GM18868 (cell line): ENCODE data around the gene IVD.
"Not testable (repeated sequence)": the region's sequence is repeated elsewhere in the genome, so short reads cannot be mapped to it uniquely, and the experiment has no call there.

ENCODE experiments used
- ATAC-seq: cut with Tn5 transposase; IDR thresholded peaks from one replicate; pipeline ENCODE4 v1.9.1; 2021; ENCODE audit warnings: mild to moderate bottlenecking, moderate library complexity; ENCODE audit not compliant: unreplicated experiment

IVD gene

GRCh38 chr15:40453941-40454340 is 48.3 kb downstream of the IVD start:
- ATAC-seq = not testable (repeated sequence)

GRCh38 chr15:40454904-40455391 is 49.4 kb downstream of the IVD start:
- no peak for ATAC-seq

- no peak for ATAC-seq
Measured at GRCh38 chr15:40456299-40456712, 50.7 kb downstream of the IVD start.

- no peak for ATAC-seq
Measured at GRCh38 chr15:40456738-40457137, 51.1 kb downstream of the IVD start.

GRCh38 chr15:40458495-40459371 is 53.1 kb downstream of the IVD start:
- ATAC-seq = no peak

- no peak for ATAC-seq
Measured at GRCh38 chr15:40459391-40460015, 53.9 kb downstream of the IVD start.

- ATAC-seq = no peak
Measured at GRCh38 chr15:40460404-40460803, 54.8 kb downstream of the IVD start.

GRCh38 chr15:40461958-40462357 is 56.4 kb downstream of the IVD start:
- ATAC-seq = no peak

GRCh38 chr15:40463279-40463678 is 57.7 kb downstream of the IVD start:
- ATAC-seq = no peak

GRCh38 chr15:40463886-40464545 is 58.4 kb downstream of the IVD start:
- no peak for ATAC-seq

GRCh38 chr15:40464595-40465185 is 59.1 kb downstream of the IVD start:
- peak; percentile 50 for ATAC-seq

- ATAC-seq = no peak
Measured at GRCh38 chr15:40465939-40466338, 60.3 kb downstream of the IVD start.

GRCh38 chr15:40466426-40467260 is 61.0 kb downstream of the IVD start:
- ATAC-seq = no peak

- no peak for ATAC-seq
Measured at GRCh38 chr15:40467261-40467615, 61.6 kb downstream of the IVD start.

GRCh38 chr15:40468898-40469331 is 63.3 kb downstream of the IVD start:
- no peak for ATAC-seq

- no peak for ATAC-seq
Measured at GRCh38 chr15:40469776-40470390, 64.3 kb downstream of the IVD start.

GRCh38 chr15:40470423-40471104 is 65.0 kb downstream of the IVD start, which contains the start of gene CHST14:
Gene CHST14 (plus strand): TSS chr15:40470984. CDS start chr15:40471214, 230 bp downstream.
- peak; percentile 75 for ATAC-seq
